Natural killer cell (primary cell): ENCODE measurements around the gene MEF2B. TPM values are rescaled to one million over a fixed set of nuclear protein-coding genes. Genes with fewer than 3 reads are reported as not detected.

Experiments used
- ATAC-seq, 3 donors: fragments of 150-1000 bp in 2 of 3; fragments of 200-7000 bp in 1 of 3; cut with Tn5 transposase; 1 replicate in 1 of 3; 2 replicates in 2 of 3; pipeline ENCODE4 v1.10.0; 2021; ENCODE audit warnings: mild to moderate bottlenecking in 2 of 3, moderate library complexity in 2 of 3
- DNase-seq, 2 donors: peaks; one replicate each; pipeline versions ENCODE4 v3.0.0 to v3.0.0-alpha.2; 2013 to 2021; ENCODE audit warnings: mixed read lengths in 1 of 2
- H3K27ac ChIP-seq: one replicate; pipeline ENCODE4 v1.5.1; 2013; ENCODE audit warnings: mild to moderate bottlenecking, low read length
- H3K27me3 ChIP-seq: one replicate; pipeline ENCODE4 v1.6.1; 2013; ENCODE audit warnings: low read length; ENCODE audit not compliant: control insufficient read depth, insufficient read depth
- H3K36me3 ChIP-seq: one replicate; pipeline ENCODE4 v1.6.1; 2013; ENCODE audit warnings: low read length; ENCODE audit not compliant: control insufficient read depth, insufficient read depth
- H3K4me1 ChIP-seq: one replicate; pipeline ENCODE4 v1.6.1; 2013; ENCODE audit warnings: low read length; ENCODE audit not compliant: control insufficient read depth, insufficient read depth
- H3K4me3 ChIP-seq: one replicate; pipeline ENCODE4 v1.5.1; 2013; ENCODE audit warnings: low read length
- H3K9me3 ChIP-seq: one replicate; pipeline ENCODE4 v1.6.1; 2013; ENCODE audit warnings: low read length; ENCODE audit not compliant: control insufficient read depth, insufficient read depth
- H3K27ac Mint-ChIP-seq, 2 donors: one replicate each; pipeline ENCODE4 v1.8.0; 2022; ENCODE audit warnings: mild to moderate bottlenecking in 2 of 2, mixed read lengths in 2 of 2, moderate library complexity in 1 of 2
- H3K27me3 Mint-ChIP-seq, 2 donors: one replicate each; pipeline ENCODE4 v1.8.0; 2022; ENCODE audit warnings: low read depth in 2 of 2, mixed read lengths in 2 of 2
- H3K36me3 Mint-ChIP-seq: one replicate; pipeline ENCODE4 v1.8.0; 2022; ENCODE audit warnings: mixed read lengths
- H3K4me1 Mint-ChIP-seq, 2 donors: one replicate each; pipeline ENCODE4 v1.8.0; 2022; ENCODE audit warnings: mixed read lengths in 2 of 2
- H3K4me3 Mint-ChIP-seq: one replicate; pipeline ENCODE4 v1.8.0; 2022; ENCODE audit warnings: mild to moderate bottlenecking, moderate library complexity, mixed read lengths
- H3K9me3 Mint-ChIP-seq, 2 donors: one replicate each; pipeline ENCODE4 v1.8.0; 2022; ENCODE audit warnings: mixed read lengths in 2 of 2
- WGBS: methylation state at CpG from one replicate; pipeline ENCODE4 v1.1.7; 2013; ENCODE audit warnings: missing lambda C conversion rate; ENCODE audit not compliant: insufficient coverage; 5-methylcytosine and 5-hydroxymethylcytosine counted together
- intact Hi-C: fragments of 100-400 bp; cut with micrococcal nuclease; formaldehyde crosslinking; loops from one replicate; pipeline ENCODE4 v1.14.2; 2022
- total RNA-seq, 4 donors: library from RNA; stranded (reverse); fragments of 120-200 nt in 1 of 4; gene quantifications; one replicate each; pipeline versions ENCODE4 v1.2.3 to v1.2.4, GENCODE V29; 2013 to 2022
- TF ChIP-seq, protein P1 (sequence below): fragments of 200-600 bp; IDR thresholded peaks from one replicate; pipeline ENCODE4 v1.8.0; 2022; ENCODE audit warnings: antibody characterized with exemption

The MEF2B gene
- total RNA-seq, 3 donors from 2014 or later (not counting 1 experiment from before 2014, with no cell fraction given), result 4.7 to 7.0 (median 5.6) TPM

DNA sequence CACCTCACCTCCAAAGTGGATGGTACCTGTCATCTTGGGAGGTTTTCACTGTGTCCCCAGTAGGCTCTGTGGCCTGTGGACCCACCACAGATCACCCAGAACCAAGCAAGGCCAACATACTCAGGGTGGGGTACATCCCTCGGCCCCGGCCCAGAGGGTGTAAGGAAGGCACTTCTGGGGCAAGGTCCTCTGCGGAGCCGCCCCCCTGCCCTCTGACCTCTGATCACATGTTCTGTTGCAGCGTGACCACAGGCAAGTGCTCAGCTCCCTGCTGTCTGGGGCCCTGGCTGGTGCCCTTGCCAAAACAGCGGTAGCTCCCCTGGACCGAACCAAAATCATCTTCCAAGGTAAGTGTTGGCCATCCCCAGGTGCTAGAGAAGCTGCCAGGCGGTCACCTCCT lies 68.5 kb downstream of the MEF2B start:
- H3K27ac Mint-ChIP-seq, result no peak overlapping the region
- H3K4me3 Mint-ChIP-seq, result no peak overlapping the region
- intact Hi-C loops, result no loop called here
- Histone ChIP-seq H3K4me3 (no peak overlapping the region), H3K4me1 (no peaks in the 10 kb centered on the region), H3K27ac (no peak overlapping the region), H3K27me3 (no peaks in the 10 kb centered on the region), H3K36me3 (peaks cover 31% of the 10 kb centered on the region), H3K9me3 (no peaks in the 10 kb centered on the region)
- ATAC-seq, result no peak
- H3K9me3 Mint-ChIP-seq, result no peaks in the 10 kb centered on the region
- whole genome bisulfite sequencing, result 97% methylated on average over 7 of the region's 8 CpGs
- TF ChIP-seq, protein P1, sequence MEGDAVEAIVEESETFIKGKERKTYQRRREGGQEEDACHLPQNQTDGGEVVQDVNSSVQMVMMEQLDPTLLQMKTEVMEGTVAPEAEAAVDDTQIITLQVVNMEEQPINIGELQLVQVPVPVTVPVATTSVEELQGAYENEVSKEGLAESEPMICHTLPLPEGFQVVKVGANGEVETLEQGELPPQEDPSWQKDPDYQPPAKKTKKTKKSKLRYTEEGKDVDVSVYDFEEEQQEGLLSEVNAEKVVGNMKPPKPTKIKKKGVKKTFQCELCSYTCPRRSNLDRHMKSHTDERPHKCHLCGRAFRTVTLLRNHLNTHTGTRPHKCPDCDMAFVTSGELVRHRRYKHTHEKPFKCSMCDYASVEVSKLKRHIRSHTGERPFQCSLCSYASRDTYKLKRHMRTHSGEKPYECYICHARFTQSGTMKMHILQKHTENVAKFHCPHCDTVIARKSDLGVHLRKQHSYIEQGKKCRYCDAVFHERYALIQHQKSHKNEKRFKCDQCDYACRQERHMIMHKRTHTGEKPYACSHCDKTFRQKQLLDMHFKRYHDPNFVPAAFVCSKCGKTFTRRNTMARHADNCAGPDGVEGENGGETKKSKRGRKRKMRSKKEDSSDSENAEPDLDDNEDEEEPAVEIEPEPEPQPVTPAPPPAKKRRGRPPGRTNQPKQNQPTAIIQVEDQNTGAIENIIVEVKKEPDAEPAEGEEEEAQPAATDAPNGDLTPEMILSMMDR, result no peak
- H3K4me1 Mint-ChIP-seq, result no peaks in the 10 kb centered on the region
- no peaks in the 10 kb centered on the region for H3K36me3 Mint-ChIP-seq
- H3K27me3 Mint-ChIP-seq, result no peaks in the 10 kb centered on the region
- DNase-seq, result no peak

DNA sequence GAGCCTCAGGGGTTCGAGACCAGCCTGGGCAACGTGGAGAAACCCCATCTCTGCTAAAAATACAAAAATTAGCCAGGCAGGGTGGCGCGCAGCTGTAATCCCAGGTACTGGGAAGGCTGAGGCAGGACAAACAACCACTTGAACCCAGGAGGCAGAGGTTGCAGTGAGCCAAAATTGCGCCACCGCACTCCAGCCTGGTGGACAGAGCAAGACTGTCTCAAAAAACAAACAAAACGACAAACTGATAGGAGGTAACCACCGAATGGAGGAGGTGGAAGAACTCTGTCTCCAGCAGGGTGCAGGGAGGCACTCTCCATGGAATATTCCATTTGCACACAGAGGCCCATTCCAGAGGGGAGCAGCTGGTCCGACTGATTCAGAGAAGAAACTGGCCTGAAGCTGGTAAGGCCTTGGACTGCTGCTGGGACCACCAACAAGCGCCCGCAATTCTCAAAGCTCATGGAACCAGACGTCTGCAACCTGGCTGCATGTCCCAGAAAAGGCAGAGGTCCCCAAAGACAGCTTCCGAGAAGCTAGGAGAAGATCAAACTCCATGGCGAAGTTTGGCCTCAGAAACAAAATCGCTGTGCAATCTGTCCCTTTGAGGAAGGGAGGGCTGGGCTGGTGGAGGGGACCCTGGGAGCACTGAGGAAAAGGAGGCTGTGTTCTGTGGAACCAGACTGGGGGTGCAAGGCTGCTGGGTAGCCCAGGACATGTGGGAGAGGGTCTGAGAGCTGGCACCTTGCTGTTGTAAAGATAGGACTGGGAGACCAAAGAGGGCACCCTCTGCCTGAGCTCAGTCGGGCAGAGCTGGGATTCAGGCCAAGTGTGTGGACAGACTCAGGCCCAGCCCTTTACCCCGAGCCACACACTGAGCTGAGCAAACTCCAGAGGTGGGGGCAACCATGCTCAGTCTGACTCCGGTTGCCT lies 71.1 kb downstream of the MEF2B start:
- Histone ChIP-seq H3K9me3 (no peaks in the 10 kb centered on the region), H3K4me3 (no peak overlapping the region), H3K36me3 (peaks cover 30% of the 10 kb centered on the region), H3K27ac (no peak overlapping the region), H3K27me3 (no peaks in the 10 kb centered on the region), H3K4me1 (no peaks in the 10 kb centered on the region)
- Mint-ChIP-seq H3K4me3 (no peak overlapping the region), H3K9me3 (no peaks in the 10 kb centered on the region), H3K4me1 (no peaks in the 10 kb centered on the region), H3K27ac (no peak overlapping the region), H3K27me3 (no peaks in the 10 kb centered on the region), H3K36me3 (no peaks in the 10 kb centered on the region)
- WGBS, result 94% methylated on average over 18 of the region's 18 CpGs
- TF ChIP-seq, protein P1, result no peak
- intact Hi-C loops, result no loop called here
- no peak for DNase-seq
- no peak for ATAC-seq

DNA sequence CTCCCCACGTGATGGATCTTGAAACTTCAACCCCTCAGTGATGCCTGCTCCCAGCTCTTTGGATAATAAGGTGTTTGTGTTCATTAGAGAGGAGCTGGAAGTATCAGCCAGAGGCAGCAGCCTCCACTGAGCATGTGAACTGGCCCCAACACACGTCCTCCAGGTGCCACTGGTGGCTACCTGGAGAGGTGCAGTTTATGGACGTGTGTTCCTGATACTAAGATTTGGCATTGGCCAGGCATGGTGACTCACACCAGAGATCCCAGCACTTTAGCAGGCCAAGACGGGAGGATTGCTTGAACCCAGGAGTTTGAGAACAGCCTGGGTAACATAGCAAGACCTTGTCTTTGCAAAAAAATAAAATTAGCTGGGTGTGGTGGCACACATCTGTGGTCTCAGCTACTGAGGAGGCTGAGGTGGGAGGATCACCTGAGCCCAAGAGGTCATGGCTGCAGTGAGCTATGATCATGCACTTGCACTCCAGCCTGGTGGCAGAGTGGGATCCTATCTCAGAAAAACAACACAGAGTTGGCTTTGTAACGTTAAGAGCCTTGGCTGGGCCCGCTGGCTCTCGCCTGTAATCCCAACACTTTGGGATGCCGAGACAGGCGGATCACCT lies 71.9 kb downstream of the MEF2B start:
- ATAC-seq, result no peak
- Mint-ChIP-seq H3K27me3 (no peaks in the 10 kb centered on the region), H3K27ac (no peak overlapping the region), H3K4me3 (no peak overlapping the region), H3K4me1 (peaks cover 0 to 4% of the 10 kb centered on the region in 2 donors), H3K36me3 (no peaks in the 10 kb centered on the region), H3K9me3 (no peaks in the 10 kb centered on the region)
- H3K9me3 ChIP-seq, result no peaks in the 10 kb centered on the region
- intact Hi-C loops, result no loop called here
- H3K4me1 ChIP-seq, result no peaks in the 10 kb centered on the region
- H3K36me3 ChIP-seq, result peaks cover 30% of the 10 kb centered on the region
- H3K27me3 ChIP-seq, result no peaks in the 10 kb centered on the region
- H3K27ac ChIP-seq, result no peak overlapping the region
- H3K4me3 ChIP-seq, result no peak overlapping the region
- no peak for DNase-seq
- WGBS, result 96% methylated on average over 9 of the region's 9 CpGs
- TF ChIP-seq, protein P1, result no peak
